GM21576 (cell line): ENCODE data around the gene MCRIP2.
"Not testable (repeated sequence)": the region's sequence is repeated elsewhere in the genome, so short reads cannot be mapped to it uniquely, and the experiment has no call there.

Source experiments
- ATAC-seq: cut with Tn5 transposase; IDR thresholded peaks from one replicate; pipeline ENCODE4 v1.9.1; 2021; ENCODE audit warnings: mild to moderate bottlenecking, moderate library complexity; ENCODE audit not compliant: unreplicated experiment

The MCRIP2 gene, protein sequence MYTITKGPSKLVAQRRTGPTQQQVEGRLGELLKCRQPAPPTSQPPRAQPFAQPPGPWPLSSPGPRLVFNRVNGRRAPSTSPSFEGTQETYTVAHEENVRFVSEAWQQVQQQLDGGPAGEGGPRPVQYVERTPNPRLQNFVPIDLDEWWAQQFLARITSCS

GRCh38 chr16:641326-642188 lies at the start of gene MCRIP2:
TSS of gene MCRIP2 (plus strand) at chr16:641828. CDS start at chr16:641992, 164 bp downstream.
- ATAC-seq = peak; percentile 42

DNA sequence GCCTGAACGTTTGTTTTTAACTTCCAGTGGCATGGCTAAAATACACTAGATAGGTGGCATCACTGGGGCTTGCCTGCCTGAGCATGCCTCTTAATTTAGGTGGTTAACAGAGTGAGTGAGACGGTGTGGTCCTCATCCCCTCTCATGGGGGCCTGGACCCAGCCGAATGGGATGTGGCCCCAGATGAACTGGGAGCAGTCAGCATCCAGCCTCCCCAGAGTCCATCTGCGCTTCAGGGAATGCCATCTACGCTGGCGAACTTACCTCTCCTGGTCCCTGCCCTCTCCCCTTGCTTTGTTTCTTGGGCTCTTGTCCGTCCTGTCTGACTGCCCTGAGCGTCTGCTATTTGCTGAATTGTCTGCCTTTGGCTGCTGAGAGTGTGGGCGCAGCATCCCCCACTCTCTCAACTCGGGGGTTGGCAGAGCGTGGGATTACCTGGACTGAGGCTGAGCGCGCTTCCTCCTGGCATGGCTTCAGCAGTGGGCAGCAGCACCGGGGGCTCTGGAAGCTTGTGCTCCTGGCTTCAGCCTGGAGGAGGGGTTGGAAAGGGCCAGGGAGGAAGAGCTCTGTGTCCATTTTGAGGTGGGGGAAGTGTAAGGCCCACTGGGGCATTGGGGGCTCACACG lies 49.6 kb upstream of the MCRIP2 start:
- ATAC-seq = no peak

DNA sequence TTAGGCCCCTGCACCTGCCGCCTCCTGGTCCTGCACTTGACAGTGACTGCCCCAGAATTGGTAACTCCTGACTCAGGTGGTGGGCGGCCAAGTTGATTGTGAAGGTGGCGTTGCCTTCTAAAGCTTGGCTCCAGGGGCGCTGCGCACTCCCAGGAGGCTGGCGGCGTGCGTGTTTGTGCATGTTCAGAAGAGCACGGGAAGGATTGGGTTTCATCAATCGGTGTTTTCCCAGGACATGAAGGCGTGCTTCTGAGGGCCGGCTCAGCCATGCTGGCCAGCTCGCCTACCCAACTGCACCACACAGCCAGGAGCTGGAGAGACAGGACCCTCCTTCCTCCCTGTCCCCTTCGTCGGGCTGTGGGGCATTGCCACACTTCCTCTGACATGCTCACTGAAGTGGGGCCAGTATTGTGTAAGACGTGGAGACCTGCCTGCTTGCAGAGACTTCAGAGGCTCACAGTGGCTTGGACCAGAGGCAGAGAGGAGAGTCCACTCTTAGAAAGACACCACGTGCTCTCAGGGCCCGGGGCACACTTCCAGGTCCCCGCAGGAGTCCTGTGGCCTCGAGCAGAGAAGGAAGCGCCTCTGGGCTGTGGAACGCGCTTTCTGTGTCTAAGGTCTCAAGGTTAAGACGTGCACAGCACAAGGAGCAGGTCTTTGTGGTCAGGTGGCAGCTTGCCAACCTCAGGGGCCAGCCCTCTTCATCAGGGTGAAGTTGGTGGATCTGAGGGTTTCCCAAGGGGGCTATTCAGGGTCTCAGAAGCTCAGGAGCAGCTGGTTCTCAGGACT lies 48.9 kb upstream of the MCRIP2 start:
- ATAC-seq = no peak

DNA sequence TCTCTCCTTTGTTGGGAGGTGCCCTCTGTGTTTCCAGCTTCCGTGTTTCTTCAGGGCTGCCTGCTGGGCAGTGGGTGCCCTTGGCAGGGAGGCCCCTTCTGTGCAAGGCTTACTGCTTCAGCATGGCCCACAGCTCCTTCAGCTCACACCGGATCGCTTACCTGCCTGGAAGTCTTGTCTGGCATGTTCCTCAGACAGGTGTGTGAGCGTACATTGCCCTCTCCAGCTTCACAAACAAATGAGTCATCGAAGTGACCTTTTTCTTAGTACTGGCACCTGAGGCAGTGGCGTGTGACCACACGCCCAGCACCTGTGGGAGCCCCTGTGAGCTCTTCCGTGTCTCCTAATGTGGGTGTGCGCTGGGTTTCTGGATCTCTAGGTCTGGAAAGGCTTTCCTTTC lies 48.2 kb upstream of the MCRIP2 start:
- ATAC-seq = no peak

DNA sequence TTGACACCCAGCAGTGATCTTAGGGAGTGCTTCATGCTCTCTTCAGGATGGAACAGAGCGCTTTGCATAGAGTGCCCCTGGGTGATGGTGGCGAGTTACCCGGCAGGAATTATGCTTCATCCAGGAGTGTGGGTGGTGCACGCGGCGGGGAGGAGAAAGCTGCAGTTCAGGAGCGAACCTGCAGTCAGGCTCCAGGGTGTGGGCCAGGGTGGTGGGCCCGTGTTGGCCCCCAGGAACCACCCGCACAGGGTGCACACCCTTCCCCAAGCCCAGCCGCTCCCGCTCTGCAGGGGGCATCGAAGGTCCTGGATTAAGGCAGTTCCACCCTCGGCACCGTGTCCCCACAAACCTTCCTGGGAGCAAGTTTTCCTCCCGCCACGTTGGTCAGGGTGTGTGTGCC lies 47.8 kb upstream of the MCRIP2 start:
- ATAC-seq = no peak

DNA sequence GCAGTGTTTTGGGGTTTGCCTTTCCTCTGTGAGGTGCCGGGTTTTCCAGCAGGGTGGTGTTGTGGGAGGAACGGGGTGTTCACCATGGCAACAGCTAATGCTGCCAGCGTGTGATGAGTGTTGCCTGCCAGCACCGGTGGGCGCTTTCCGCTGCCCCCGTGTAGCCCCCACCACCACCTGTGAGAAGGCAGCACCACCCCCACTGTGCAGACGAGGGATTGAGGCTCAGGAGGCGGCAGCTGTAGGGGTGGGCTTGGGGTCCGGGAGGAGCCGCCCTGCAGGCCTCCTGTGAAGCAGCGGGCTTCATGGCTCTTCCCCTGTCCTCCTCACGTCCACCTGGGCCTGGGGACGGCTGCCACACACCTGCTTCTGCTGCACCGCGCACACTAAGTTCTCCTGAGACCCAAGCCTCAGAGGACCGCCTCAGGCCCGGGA lies 46.5 kb upstream of the MCRIP2 start:
- ATAC-seq = no peak

DNA sequence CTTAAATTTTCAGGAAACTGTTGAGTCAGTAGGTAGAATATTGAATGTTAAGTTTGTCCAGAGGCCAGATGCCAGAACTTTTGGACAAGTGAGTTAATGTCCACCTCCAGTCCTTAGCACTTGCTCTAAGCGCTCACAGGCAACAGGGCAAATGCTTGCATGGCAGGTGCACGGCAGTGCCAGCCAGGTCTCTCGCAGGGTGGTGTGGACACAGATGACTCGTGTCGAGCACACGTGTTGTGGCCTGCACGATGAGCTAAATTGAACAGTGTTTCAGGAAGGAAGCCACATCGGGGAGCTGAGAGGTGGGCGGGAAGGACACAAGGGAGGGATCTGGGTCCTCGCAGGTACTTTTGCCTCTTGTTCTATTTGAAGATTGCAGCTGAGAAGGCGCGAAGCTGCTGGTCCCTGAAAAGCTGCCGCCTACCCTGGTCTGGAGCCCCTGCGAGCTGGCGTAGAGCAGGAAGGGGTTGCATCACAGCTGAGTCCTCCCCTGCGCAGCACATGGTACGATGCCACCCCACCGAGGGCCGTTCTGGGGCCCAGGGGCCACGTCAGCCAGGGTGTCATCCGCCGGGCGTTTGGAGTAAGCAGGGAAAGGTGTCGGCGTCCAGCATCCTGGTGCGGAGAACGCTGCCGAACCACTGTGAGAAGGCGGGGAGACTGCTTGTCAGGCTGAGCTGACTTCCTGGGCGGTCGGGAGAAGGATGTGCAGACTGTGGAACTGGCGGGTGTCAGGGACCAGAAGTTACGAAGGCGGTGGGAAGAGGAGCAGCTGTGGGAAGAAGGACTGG lies 45.5 kb upstream of the MCRIP2 start:
- ATAC-seq = no peak

DNA sequence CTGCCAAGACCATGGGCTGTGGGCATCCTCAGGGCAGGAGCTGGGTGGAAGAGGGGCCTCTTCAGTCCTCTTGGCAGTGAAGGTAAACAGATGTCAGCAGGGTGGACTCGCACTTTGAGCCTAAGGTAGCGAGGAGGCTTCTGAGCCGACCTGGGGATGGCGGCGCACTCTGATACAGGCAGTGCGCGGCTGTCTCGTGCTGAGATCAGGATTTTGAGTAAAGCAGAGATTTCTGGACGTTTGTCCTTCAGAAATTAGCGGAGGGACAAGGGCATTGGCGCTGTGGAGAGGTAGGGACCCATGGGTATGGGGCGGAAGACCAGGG lies 44.9 kb upstream of the MCRIP2 start:
- ATAC-seq = no peak

GRCh38 chr16:597655-598054 lies 44.0 kb upstream of the MCRIP2 start:
- ATAC-seq = not testable (repeated sequence)

DNA sequence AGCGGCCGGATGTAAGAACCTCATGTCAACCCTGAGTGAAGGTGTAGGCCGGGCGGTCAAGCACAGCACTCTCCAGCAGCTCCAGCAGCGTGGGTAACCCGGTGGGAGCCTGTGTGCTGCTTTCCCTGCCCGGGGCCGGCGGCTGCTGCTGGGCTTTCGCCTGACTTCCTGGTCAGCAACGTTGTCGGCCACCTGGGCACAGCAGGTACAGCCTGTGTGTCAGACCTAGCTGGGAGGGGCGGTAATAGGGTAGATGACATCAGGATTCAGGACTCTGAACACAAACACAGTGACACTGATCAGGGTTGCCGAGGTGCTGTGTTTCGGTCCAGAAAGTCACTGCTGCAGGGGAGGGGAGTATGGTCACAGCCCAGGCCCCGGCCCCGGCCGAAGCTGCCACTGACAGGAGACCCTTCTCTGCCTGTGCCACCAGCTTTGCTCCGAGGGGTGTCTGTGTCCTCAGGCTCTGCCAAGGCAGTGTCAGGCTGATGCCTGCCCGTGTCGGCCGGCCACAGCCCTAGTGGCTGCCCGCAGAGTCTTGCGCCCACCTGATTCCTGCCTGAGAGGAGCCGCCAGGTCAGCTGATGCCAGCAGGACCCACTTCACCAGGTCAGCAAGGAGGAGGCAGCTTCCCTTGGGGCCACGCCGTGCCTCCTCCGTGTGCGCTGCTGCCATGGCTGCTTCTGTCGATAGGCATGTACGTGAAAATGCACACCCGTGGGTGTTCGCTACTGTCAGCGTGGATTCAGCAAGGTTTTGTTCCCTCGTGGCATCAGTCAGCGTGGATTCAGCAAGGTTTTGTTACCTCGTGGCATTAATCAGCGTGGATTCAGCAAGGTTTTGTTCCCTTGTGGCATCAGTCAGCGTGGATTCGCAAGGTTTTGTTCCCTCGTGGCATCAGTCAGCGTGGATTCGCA lies 42.5 kb upstream of the MCRIP2 start:
- ATAC-seq = no peak

DNA sequence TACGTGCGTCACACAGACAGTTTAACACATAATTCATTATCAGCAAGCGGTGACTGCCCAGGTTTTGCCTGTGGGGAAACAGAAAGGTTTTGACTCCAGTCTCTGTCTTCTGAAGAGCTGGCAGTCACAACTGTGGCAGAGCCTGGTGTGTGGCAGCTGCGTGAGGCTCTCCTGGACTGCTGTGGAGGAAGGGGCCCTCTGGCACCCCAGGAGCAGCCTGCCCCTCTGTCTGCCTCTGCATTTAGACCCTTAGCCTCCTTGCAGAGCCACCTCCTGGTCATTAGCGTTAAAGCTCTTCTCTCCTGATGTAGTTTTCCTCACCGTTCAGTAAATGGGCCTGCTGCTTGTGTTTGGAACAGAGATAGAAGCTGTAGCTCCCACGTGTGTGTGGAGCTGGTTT lies 40.8 kb upstream of the MCRIP2 start:
- ATAC-seq = no peak

DNA sequence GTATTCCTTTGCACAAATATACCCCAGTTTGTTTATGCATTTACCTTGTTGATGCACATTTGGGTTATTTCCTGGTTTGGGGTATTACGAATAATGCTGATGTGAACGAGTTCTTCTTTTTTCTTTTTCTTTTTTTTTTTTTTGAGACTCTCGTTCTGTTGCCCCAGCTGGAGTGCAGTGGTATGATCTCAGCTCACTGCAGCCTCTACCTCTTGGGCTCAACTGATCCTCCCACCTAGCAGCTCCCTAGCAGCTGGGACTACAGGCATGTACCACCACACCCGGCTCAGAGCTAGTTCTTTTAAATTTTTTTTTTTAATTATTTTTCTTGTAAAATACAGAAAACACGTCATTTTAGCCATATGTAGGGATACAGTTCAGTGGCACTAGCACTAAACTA lies 37.7 kb upstream of the MCRIP2 start:
- no peak for ATAC-seq

GRCh38 chr16:606656-607307 lies 34.8 kb upstream of the MCRIP2 start:
- ATAC-seq = no peak

GRCh38 chr16:608019-608418 lies 33.6 kb upstream of the MCRIP2 start:
- no peak for ATAC-seq

- ATAC-seq = no peak
Observed at GRCh38 chr16:609316-609715, 32.3 kb upstream of the MCRIP2 start.

GRCh38 chr16:609984-610383 lies 31.6 kb upstream of the MCRIP2 start:
- ATAC-seq = no peak

DNA sequence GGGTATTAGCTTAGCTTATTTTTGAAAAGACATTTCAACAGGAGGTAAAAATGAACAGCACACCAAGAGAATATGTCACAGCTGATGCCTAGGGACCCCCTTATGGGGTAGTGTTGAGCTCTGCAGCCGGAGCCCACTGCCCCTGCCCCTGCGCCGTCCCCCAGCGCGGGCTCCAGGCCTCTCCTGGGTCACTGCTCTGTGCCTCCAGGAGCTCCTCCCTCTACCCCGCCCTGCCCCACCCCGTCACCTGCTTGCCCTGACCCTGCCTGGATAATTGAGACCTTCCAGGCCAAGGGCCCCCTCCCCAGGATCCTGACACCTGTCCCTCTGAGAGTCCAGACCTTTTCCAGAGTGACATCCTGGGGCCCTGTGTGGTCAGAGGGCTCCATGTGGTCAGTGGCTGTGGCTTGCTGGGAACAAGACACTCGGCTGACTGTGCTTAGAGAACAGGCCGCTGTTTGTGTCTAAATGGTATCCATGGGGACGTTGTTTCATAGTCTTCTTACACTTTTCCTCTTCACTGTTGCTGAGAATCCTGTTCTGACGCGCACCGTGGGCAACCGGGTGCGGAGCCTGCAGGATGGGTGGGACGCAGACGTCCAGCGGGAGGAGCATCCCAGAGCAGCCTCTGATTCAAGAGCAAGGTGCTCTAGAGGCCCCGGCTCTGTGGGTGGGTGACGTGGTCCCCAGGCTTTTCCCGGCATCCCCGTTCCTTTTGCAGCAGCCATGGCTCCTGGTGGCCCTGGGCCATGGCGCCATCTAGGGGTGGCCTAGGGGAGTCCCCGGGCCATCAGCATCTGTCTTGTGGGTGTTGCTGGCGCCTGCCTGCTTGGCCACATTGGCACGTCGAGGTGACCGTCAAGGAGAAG lies 30.9 kb upstream of the MCRIP2 start:
- no peak for ATAC-seq

GRCh38 chr16:615122-615521 lies 26.5 kb upstream of the MCRIP2 start:
- no peak for ATAC-seq
